NCI-H345 treated with DMSO at 0.1 percent for 48 hours (cell line): ENCODE measurements around the gene NUP210.
"Not testable (repeated sequence)": the region's sequence is repeated elsewhere in the genome, so short reads cannot be mapped to it uniquely, and the experiment has no call there.

Experiments used
- DNase-seq: peaks from one replicate; lab custom pipeline; 2025; ENCODE audit not compliant: unreplicated experiment; lab: John Stamatoyannopoulos, UW

Gene NUP210

GRCh38 chr3:13430411-13430875 is 10.3 kb upstream of the NUP210 start:
- DNase-seq, result not testable (repeated sequence)

GRCh38 chr3:13429631-13430291 is 9.6 kb upstream of the NUP210 start:
- DNase-seq, result no peak

- DNase-seq, result not testable (repeated sequence)
Measured at GRCh38 chr3:13428678-13429077, 8.6 kb upstream of the NUP210 start.

- no peak for DNase-seq
Measured at GRCh38 chr3:13427662-13428603, 7.8 kb upstream of the NUP210 start.

- DNase-seq, result no peak
Measured at GRCh38 chr3:13426591-13426990, 6.5 kb upstream of the NUP210 start.

GRCh38 chr3:13425689-13426088 is 5.6 kb upstream of the NUP210 start:
- DNase-seq, result no peak

- DNase-seq, result no peak
Measured at GRCh38 chr3:13424865-13425617, 4.9 kb upstream of the NUP210 start.

GRCh38 chr3:13424141-13424844 is 4.2 kb upstream of the NUP210 start:
- no peak for DNase-seq

GRCh38 chr3:13420831-13421765 is 976 bp upstream of the NUP210 start:
- no peak for DNase-seq

- no peak for DNase-seq
Measured at GRCh38 chr3:13419505-13420044, 547 bp downstream of the NUP210 start.

GRCh38 chr3:13417166-13417947 is 2.8 kb downstream of the NUP210 start:
- DNase-seq, result no peak

- DNase-seq, result no peak
Measured at GRCh38 chr3:13415997-13416793, 3.9 kb downstream of the NUP210 start.

GRCh38 chr3:13415236-13415986 is 4.7 kb downstream of the NUP210 start:
- no peak for DNase-seq

- no peak for DNase-seq
Measured at GRCh38 chr3:13414040-13414729, 5.9 kb downstream of the NUP210 start.

GRCh38 chr3:13411186-13411860 is 8.8 kb downstream of the NUP210 start:
- DNase-seq, result no peak

- DNase-seq, result no peak
Measured at GRCh38 chr3:13408890-13409289, 11.2 kb downstream of the NUP210 start.
